ENCODE results near the gene RASA4B.
"Not testable (repeated sequence)": the region's sequence is repeated elsewhere in the genome, so short reads cannot be mapped to it uniquely, and the experiment has no call there.

The RASA4B gene

GRCh38 chr7:102510575-102510974 lies 7.0 kb downstream of the RASA4B start:
- DNase-seq, result not testable (repeated sequence)

- DNase-seq, result not testable (repeated sequence)
Observed at GRCh38 chr7:102507410-102508088, 10.0 kb downstream of the RASA4B start.

DNA sequence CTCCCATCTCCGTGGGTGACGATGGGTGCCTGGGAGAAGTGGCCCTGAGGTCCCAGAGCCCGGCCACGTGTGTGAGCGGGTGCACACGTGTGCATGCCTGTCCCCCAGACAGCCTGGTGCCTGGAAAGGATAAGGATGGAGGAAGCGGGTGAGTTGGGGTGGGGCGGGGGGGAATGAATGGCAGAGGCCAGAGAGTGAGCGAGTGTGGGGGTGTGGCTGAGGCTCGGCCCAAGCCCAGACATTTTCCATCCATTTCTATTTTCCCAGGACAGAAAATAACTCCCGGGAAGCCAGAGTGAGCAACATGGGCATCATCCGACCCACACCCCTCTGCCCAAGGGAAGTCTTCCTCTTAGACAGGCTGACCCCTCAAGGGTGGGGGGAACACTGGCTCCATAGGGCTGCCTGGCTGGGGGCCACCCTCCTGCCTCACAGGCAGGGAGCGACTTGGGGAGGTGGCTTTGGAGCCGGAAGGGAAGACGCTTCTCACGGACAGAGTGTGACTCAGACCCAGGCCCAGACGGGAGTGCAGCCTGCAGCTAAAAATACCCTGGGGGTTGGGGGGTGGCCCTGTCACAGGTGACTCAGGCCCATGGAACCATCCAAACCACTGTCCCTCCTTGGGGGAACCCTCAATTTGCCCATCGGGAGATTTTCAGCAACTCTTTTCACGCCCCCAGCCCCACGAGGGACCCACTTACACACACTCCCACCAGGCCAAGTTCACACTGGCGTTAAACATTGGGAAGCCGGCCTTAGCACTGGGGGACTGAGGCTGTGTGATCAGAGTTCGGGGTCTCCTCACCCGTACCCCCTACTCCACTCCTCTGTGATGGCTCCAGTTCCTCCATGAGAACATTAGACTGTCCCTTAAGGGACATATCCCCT lies 12.0 kb downstream of the RASA4B start:
- not testable (repeated sequence) for DNase-seq

GRCh38 chr7:102503141-102503540 lies 14.4 kb downstream of the RASA4B start:
- not testable (repeated sequence) for DNase-seq

DNA sequence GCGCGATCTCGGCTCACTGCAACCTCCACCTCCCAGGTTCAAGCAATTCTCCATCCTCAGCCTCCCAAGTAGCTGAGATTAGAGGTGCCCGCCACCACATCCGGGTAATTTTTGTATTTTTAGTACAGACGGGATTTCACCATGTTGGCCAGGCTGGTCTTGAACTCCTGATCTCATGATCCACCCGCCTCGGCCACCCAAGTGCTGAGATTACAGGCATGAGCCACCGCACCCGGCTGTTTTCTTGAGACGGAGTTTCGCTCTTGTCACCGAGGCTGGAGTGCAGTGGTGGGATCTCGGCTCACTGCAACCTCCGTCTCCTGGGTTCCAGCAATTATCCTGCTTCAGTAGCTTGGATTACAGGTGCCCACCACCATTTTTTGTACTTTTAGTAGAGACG lies 19.3 kb downstream of the RASA4B start:
- not testable (repeated sequence) for DNase-seq

- DNase-seq, result peak in 1 of 2 donors; percentile 10
Observed at GRCh38 chr7:102497308-102497707, 20.3 kb downstream of the RASA4B start.

- not testable (repeated sequence) for DNase-seq
Observed at GRCh38 chr7:102496861-102497260, 20.7 kb downstream of the RASA4B start.

DNA sequence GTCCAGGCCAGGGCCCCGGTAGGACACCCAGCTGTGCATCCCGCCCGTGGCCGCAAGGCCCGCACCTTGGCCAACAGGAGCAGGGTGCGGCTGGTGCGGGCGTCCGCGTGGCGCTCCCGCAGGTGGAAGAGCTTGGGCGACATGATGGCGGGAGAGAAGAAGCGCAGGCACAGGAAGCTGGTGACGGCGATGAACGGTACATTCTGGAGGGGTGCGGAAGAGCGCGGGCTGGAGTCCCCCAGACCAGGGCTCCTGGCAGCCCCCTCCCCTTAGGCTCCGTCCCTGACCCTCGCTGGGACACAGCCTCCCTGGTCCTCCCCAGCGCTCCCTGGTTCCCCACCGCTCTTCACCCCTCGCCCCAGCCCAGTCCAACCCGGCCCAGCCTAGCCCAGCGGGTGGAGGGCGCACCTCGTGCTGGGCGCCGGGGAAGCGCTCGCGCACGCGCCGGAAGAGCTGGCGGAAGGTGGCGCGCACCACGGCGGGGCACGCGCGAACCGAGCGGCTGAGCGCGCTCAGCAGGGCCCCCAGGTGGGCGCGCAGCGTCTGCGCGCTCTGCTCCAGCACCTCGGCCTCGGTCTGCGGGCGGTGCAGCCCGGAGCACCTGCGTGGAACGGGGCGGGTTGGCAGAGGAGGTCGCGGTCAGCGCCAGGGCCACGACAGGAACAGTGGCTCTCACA lies 23.0 kb downstream of the RASA4B start:
- not testable (repeated sequence) for DNase-seq

DNA sequence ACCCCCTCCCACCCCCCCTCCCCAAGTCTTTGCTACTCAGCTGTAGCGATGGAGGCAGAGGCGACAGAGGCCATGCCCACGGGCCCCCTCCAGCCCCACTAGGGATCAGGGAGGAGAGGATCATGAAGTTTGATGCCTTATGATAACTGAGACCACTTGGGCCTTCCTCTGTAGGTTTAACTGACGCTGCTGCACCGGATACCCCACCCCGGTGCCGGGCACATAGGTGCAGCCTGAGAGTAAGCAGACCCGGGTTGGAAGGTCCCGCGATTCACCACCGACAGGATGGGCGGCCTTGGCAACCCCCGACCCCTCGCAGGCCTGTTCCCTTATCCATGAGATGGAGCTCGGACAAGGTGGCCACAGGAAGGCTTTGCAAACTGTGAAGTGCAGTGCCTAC lies 23.6 kb downstream of the RASA4B start:
- DNase-seq, result peak in 1 of 2 donors; percentile 25

DNA sequence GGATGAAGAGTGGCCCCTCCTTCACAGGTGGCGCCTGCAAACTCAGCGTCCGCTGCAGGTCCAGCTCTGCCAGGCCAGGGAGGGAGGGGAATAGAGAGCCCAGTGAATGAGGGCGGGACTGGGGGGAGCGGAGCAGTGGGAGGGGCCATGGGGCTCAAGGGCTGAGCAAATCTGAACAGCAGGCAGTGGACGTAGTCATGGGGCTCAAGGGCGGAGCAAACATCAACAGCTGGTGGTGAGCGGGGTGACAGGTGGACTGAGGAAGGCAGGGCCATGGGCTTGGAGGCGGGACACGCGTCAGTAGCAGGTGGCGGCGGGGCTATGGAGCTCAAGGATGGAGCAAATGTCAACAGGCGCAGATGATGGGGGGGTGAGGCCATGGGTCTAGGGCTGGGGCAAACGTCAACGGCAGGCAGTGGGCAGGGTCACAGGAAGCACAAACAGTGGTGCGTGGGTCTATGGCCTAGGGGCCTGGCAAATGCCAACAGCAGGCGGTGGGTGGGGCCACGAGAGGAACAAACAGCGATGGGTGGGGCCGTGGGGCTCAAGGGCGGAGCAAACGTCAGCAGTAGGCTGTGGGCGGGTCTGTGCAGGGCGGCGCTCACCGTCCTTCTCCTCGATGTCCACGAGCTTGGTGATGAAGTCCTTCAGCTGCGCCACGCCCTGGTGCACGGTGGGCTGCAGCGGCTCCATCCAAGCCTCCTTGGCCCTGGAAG lies 24.2 kb downstream of the RASA4B start:
- not testable (repeated sequence) for DNase-seq

GRCh38 chr7:102490529-102491075 lies 27.0 kb downstream of the RASA4B start:
- DNase-seq, result peak; percentile 73 to 79

DNA sequence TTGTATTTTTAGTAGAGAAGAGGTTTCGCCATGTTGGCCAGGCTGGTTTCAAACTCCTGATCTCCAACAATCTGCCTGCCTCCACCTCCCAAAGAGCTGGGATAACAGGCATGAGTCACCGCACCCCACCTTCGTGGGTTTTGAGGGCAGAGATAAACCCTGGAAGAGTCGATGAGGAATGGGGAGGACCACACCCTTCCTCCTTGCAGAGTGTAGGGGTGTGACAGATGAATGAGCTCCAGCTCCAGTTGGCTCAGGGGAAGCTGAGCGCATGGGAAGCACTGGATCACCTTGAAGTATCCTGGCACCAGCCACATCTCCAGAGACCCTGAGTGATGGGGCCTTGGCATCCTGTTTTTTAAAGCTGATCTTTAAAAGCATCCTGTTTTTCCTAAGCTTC lies 33.3 kb downstream of the RASA4B start:
- DNase-seq, result not testable (repeated sequence)

DNA sequence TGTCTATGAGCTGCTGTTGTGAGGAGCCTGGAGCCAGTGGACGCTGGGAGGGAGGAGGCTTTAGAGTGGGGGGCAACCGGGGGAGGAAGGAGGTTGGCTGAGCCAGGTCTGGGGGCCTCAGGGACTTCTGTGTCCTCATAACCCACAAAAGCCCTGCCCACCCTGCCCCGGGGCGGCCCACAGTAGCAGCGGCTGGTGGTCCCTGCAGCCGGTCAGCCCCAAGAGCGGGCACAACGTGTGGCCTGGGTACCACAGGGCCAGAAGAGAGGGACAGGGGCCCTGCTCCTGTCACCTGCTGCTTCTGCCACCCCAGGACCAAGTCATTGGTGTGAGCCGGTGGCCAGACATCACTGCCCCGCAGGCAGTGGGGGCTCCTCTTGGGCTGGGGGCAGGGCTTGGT lies 35.6 kb downstream of the RASA4B start:
- not testable (repeated sequence) for DNase-seq

- peak; percentile 27 to 45 for DNase-seq
Observed at GRCh38 chr7:102479982-102480637, 37.5 kb downstream of the RASA4B start.

- DNase-seq, result not testable (repeated sequence)
Observed at GRCh38 chr7:102479209-102479584, 38.4 kb downstream of the RASA4B start.

- DNase-seq, result peak; percentile 87 to 88
Observed at GRCh38 chr7:102478314-102479208, 39.0 kb downstream of the RASA4B start, which contains the start of gene POLR2J. POLR2J (minus strand) TSS chr7:102478922; CDS start chr7:102478860, 62 bp downstream.

GRCh38 chr7:102474736-102475435 lies 42.7 kb downstream of the RASA4B start:
- DNase-seq, result not testable (repeated sequence)

GRCh38 chr7:102474116-102474515 lies 43.5 kb downstream of the RASA4B start:
- DNase-seq, result peak in 1 of 2 donors; percentile 6

- peak in 1 of 2 donors; percentile 16 for DNase-seq
Observed at GRCh38 chr7:102473271-102473991, 44.1 kb downstream of the RASA4B start.
